Measurements from ENCODE around the gene MTERF1.
"Not testable (repeated sequence)": the region's sequence is repeated elsewhere in the genome, so short reads cannot be mapped to it uniquely, and the experiment has no call there.

MTERF1 gene

GRCh38 chr7:91883676-91884362 is 3.3 kb upstream of the MTERF1 start:
- Histone ChIP-seq H3K4me3 (ENCODE audit: low read length in 2 of 2) (no peak overlapping the region), H3K4me1 (ENCODE audit: control insufficient read depth in 2 of 2, insufficient read depth in 2 of 2, low read length in 2 of 2) (peaks cover 7 to 12% of the 10 kb centered on the region in 2 donors), H3K9me3 (ENCODE audit: control insufficient read depth in 2 of 2, low read length in 2 of 2) (no peaks in the 10 kb centered on the region), H3K36me3 (ENCODE audit: control insufficient read depth in 2 of 2, insufficient read depth in 2 of 2, low read length in 2 of 2) (no peaks in the 10 kb centered on the region), H3K27me3 (ENCODE audit: control insufficient read depth in 2 of 2, insufficient read depth in 2 of 2, low read length in 2 of 2) (no peaks in the 10 kb centered on the region), H3K27ac (ENCODE audit: low read depth in 2 of 2, low read length in 2 of 2) (no peak overlapping the region), H3K9ac (ENCODE audit: low read depth in 1 of 2, low read length in 2 of 2) (no peak overlapping the region)

GRCh38 chr7:91880016-91880412 is 488 bp downstream of the MTERF1 start:
- Histone ChIP-seq H3K27ac (ENCODE audit: low read depth in 2 of 2, low read length in 2 of 2) (peak overlapping the region in 1 of 2 donors; percentile 34), H3K9ac (ENCODE audit: low read depth in 1 of 2, low read length in 2 of 2) (peak overlapping the region; percentile 60 to 82), H3K36me3 (ENCODE audit: control insufficient read depth in 2 of 2, insufficient read depth in 2 of 2, low read length in 2 of 2) (peaks cover 0 to 8% of the 10 kb centered on the region in 2 donors), H3K9me3 (ENCODE audit: control insufficient read depth in 2 of 2, low read length in 2 of 2) (no peaks in the 10 kb centered on the region), H3K4me1 (ENCODE audit: control insufficient read depth in 2 of 2, insufficient read depth in 2 of 2, low read length in 2 of 2) (peaks cover 7 to 12% of the 10 kb centered on the region in 2 donors), H3K4me3 (ENCODE audit: low read length in 2 of 2) (peak overlapping the region; percentile 91 to 99), H3K27me3 (ENCODE audit: control insufficient read depth in 2 of 2, insufficient read depth in 2 of 2, low read length in 2 of 2) (no peaks in the 10 kb centered on the region)

GRCh38 chr7:91876391-91877133 is 3.9 kb downstream of the MTERF1 start:
- Histone ChIP-seq H3K27me3 (ENCODE audit: control insufficient read depth in 2 of 2, insufficient read depth in 2 of 2, low read length in 2 of 2) (no peaks in the 10 kb centered on the region), H3K9me3 (ENCODE audit: control insufficient read depth in 2 of 2, low read length in 2 of 2) (no peaks in the 10 kb centered on the region), H3K4me1 (ENCODE audit: control insufficient read depth in 2 of 2, insufficient read depth in 2 of 2, low read length in 2 of 2) (peaks cover 7 to 12% of the 10 kb centered on the region in 2 donors), H3K9ac (ENCODE audit: low read depth in 1 of 2, low read length in 2 of 2) (no peak overlapping the region), H3K36me3 (ENCODE audit: control insufficient read depth in 2 of 2, insufficient read depth in 2 of 2, low read length in 2 of 2) (peaks cover 8 to 10% of the 10 kb centered on the region in 2 donors), H3K4me3 (ENCODE audit: low read length in 2 of 2) (no peak overlapping the region), H3K27ac (ENCODE audit: low read depth in 2 of 2, low read length in 2 of 2) (no peak overlapping the region)

GRCh38 chr7:91875851-91876250 is 4.7 kb downstream of the MTERF1 start:
- no peak overlapping the region for H3K4me3 ChIP-seq (ENCODE audit: low read length in 2 of 2)
- H3K9me3 ChIP-seq (ENCODE audit: control insufficient read depth in 2 of 2, low read length in 2 of 2), result no peaks in the 10 kb centered on the region
- H3K9ac ChIP-seq (ENCODE audit: low read depth in 1 of 2, low read length in 2 of 2), result no peak overlapping the region
- no peaks in the 10 kb centered on the region for H3K27me3 ChIP-seq (ENCODE audit: control insufficient read depth in 2 of 2, insufficient read depth in 2 of 2, low read length in 2 of 2)
- peaks cover 7 to 8% of the 10 kb centered on the region in 2 donors for H3K4me1 ChIP-seq (ENCODE audit: control insufficient read depth in 2 of 2, insufficient read depth in 2 of 2, low read length in 2 of 2)
- no peak overlapping the region for H3K27ac ChIP-seq (ENCODE audit: low read depth in 2 of 2, low read length in 2 of 2)
- peaks cover 8 to 10% of the 10 kb centered on the region in 2 donors for H3K36me3 ChIP-seq (ENCODE audit: control insufficient read depth in 2 of 2, insufficient read depth in 2 of 2, low read length in 2 of 2)

- no peaks in the 10 kb centered on the region for H3K27me3 ChIP-seq (ENCODE audit: control insufficient read depth in 2 of 2, insufficient read depth in 2 of 2, low read length in 2 of 2)
- H3K4me1 ChIP-seq (ENCODE audit: control insufficient read depth in 2 of 2, insufficient read depth in 2 of 2, low read length in 2 of 2), result no peaks in the 10 kb centered on the region
- H3K36me3 ChIP-seq (ENCODE audit: control insufficient read depth in 2 of 2, insufficient read depth in 2 of 2, low read length in 2 of 2), result peaks cover 10 to 11% of the 10 kb centered on the region in 2 donors
- no peak overlapping the region for H3K27ac ChIP-seq (ENCODE audit: low read depth in 2 of 2, low read length in 2 of 2)
- H3K9ac ChIP-seq (ENCODE audit: low read depth in 1 of 2, low read length in 2 of 2), result no peak overlapping the region
- H3K9me3 ChIP-seq (ENCODE audit: control insufficient read depth in 2 of 2, low read length in 2 of 2), result no peaks in the 10 kb centered on the region
- no peak overlapping the region for H3K4me3 ChIP-seq (ENCODE audit: low read length in 2 of 2)
Measured at GRCh38 chr7:91872928-91873327, 7.6 kb downstream of the MTERF1 start.

- Histone ChIP-seq H3K36me3 (ENCODE audit: control insufficient read depth in 2 of 2, insufficient read depth in 2 of 2, low read length in 2 of 2) (peaks cover 10 to 11% of the 10 kb centered on the region in 2 donors), H3K4me1 (ENCODE audit: control insufficient read depth in 2 of 2, insufficient read depth in 2 of 2, low read length in 2 of 2) (no peaks in the 10 kb centered on the region), H3K27ac (ENCODE audit: low read depth in 2 of 2, low read length in 2 of 2) (no peak overlapping the region), H3K4me3 (ENCODE audit: low read length in 2 of 2) (no peak overlapping the region), H3K9ac (ENCODE audit: low read depth in 1 of 2, low read length in 2 of 2) (no peak overlapping the region), H3K9me3 (ENCODE audit: control insufficient read depth in 2 of 2, low read length in 2 of 2) (no peaks in the 10 kb centered on the region), H3K27me3 (ENCODE audit: control insufficient read depth in 2 of 2, insufficient read depth in 2 of 2, low read length in 2 of 2) (no peaks in the 10 kb centered on the region)
Measured at GRCh38 chr7:91872069-91872468, 8.4 kb downstream of the MTERF1 start.

GRCh38 chr7:91869661-91870060 is 10.8 kb downstream of the MTERF1 start:
- Histone ChIP-seq H3K9me3 (ENCODE audit: control insufficient read depth in 2 of 2, low read length in 2 of 2) (no peaks in the 10 kb centered on the region), H3K36me3 (ENCODE audit: control insufficient read depth in 2 of 2, insufficient read depth in 2 of 2, low read length in 2 of 2) (peaks cover 3 to 10% of the 10 kb centered on the region in 2 donors), H3K4me1 (ENCODE audit: control insufficient read depth in 2 of 2, insufficient read depth in 2 of 2, low read length in 2 of 2) (no peaks in the 10 kb centered on the region), H3K27me3 (ENCODE audit: control insufficient read depth in 2 of 2, insufficient read depth in 2 of 2, low read length in 2 of 2) (no peaks in the 10 kb centered on the region), H3K9ac (ENCODE audit: low read depth in 1 of 2, low read length in 2 of 2) (no peak overlapping the region), H3K27ac (ENCODE audit: low read depth in 2 of 2, low read length in 2 of 2) (no peak overlapping the region), H3K4me3 (ENCODE audit: low read length in 2 of 2) (no peak overlapping the region)

GRCh38 chr7:91866599-91867148 is 13.8 kb downstream of the MTERF1 start:
- H3K9me3 ChIP-seq (ENCODE audit: control insufficient read depth in 2 of 2, low read length in 2 of 2), result no peaks in the 10 kb centered on the region
- H3K4me1 ChIP-seq (ENCODE audit: control insufficient read depth in 2 of 2, insufficient read depth in 2 of 2, low read length in 2 of 2), result no peaks in the 10 kb centered on the region
- no peak overlapping the region for H3K4me3 ChIP-seq (ENCODE audit: low read length in 2 of 2)
- H3K36me3 ChIP-seq (ENCODE audit: control insufficient read depth in 2 of 2, insufficient read depth in 2 of 2, low read length in 2 of 2), result peaks cover 0 to 3% of the 10 kb centered on the region in 2 donors
- no peak overlapping the region for H3K9ac ChIP-seq (ENCODE audit: low read depth in 1 of 2, low read length in 2 of 2)
- no peaks in the 10 kb centered on the region for H3K27me3 ChIP-seq (ENCODE audit: control insufficient read depth in 2 of 2, insufficient read depth in 2 of 2, low read length in 2 of 2)
- no peak overlapping the region for H3K27ac ChIP-seq (ENCODE audit: low read depth in 2 of 2, low read length in 2 of 2)

GRCh38 chr7:91865511-91865910 is 15.0 kb downstream of the MTERF1 start:
- Histone ChIP-seq H3K4me3 (ENCODE audit: low read length in 2 of 2) (no peak overlapping the region), H3K27ac (ENCODE audit: low read depth in 2 of 2, low read length in 2 of 2) (no peak overlapping the region), H3K4me1 (ENCODE audit: control insufficient read depth in 2 of 2, insufficient read depth in 2 of 2, low read length in 2 of 2) (no peaks in the 10 kb centered on the region), H3K36me3 (ENCODE audit: control insufficient read depth in 2 of 2, insufficient read depth in 2 of 2, low read length in 2 of 2) (peaks cover 0 to 3% of the 10 kb centered on the region in 2 donors), H3K9me3 (ENCODE audit: control insufficient read depth in 2 of 2, low read length in 2 of 2) (no peaks in the 10 kb centered on the region), H3K27me3 (ENCODE audit: control insufficient read depth in 2 of 2, insufficient read depth in 2 of 2, low read length in 2 of 2) (no peaks in the 10 kb centered on the region), H3K9ac (ENCODE audit: low read depth in 1 of 2, low read length in 2 of 2) (no peak overlapping the region)

- H3K4me1 ChIP-seq (ENCODE audit: control insufficient read depth in 2 of 2, insufficient read depth in 2 of 2, low read length in 2 of 2); H3K4me3 ChIP-seq (ENCODE audit: low read length in 2 of 2); H3K36me3 ChIP-seq (ENCODE audit: control insufficient read depth in 2 of 2, insufficient read depth in 2 of 2, low read length in 2 of 2); H3K9me3 ChIP-seq (ENCODE audit: control insufficient read depth in 2 of 2, low read length in 2 of 2); H3K9ac ChIP-seq (ENCODE audit: low read depth in 1 of 2, low read length in 2 of 2); H3K27ac ChIP-seq (ENCODE audit: low read depth in 2 of 2, low read length in 2 of 2); H3K27me3 ChIP-seq (ENCODE audit: control insufficient read depth in 2 of 2, insufficient read depth in 2 of 2, low read length in 2 of 2): not testable (repeated sequence)
Measured at GRCh38 chr7:91864604-91865003, 15.9 kb downstream of the MTERF1 start.

Measured in mucosa of rectum (tissue), 2 donors.